Measurements from ENCODE around the gene NEFH. TPM values are rescaled to one million over a fixed set of nuclear protein-coding genes. Genes with fewer than 3 reads are reported as not detected.
A peak's percentile ranks its signal among the peaks of the same experiment; 100 is the strongest.

Gene NEFH
- total RNA-seq, 1 donor from 2014 or later = 2.9 TPM

DNA sequence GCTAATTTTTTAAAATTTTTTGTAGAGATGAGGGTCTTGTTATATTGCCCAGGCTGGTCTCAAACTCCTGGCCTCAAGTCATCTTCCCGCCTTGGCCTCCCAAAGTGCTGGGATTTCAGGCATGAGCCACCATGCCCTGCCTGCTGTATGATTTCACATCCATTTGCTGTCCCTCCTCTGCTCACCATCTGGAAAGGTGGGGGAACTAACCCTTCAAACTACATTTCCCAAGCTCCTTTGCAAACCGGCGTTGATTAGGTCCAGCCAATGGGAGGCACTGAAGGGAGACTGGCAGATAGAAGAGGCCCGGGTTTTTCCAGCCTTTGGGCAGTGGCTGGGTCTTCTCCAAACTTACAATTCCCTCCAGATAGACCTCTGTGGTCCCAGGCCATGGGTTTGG lies 22.3 kb upstream of the NEFH start:
- peak; percentile 19 for DNase-seq (ENCODE audit: low read depth, low spot score)
- no peak overlapping the region for H3K4me3 Mint-ChIP-seq
- no peaks in the 10 kb centered on the region for H3K9me3 Mint-ChIP-seq
- no peaks in the 10 kb centered on the region for H3K27me3 Mint-ChIP-seq (ENCODE audit: low read depth)
- no peak overlapping the region for H3K27ac Mint-ChIP-seq (ENCODE audit: unreplicated experiment)
- no peaks in the 10 kb centered on the region for H3K36me3 Mint-ChIP-seq (ENCODE audit: low read depth)
- TF ChIP-seq, protein P1, sequence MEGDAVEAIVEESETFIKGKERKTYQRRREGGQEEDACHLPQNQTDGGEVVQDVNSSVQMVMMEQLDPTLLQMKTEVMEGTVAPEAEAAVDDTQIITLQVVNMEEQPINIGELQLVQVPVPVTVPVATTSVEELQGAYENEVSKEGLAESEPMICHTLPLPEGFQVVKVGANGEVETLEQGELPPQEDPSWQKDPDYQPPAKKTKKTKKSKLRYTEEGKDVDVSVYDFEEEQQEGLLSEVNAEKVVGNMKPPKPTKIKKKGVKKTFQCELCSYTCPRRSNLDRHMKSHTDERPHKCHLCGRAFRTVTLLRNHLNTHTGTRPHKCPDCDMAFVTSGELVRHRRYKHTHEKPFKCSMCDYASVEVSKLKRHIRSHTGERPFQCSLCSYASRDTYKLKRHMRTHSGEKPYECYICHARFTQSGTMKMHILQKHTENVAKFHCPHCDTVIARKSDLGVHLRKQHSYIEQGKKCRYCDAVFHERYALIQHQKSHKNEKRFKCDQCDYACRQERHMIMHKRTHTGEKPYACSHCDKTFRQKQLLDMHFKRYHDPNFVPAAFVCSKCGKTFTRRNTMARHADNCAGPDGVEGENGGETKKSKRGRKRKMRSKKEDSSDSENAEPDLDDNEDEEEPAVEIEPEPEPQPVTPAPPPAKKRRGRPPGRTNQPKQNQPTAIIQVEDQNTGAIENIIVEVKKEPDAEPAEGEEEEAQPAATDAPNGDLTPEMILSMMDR (conservative IDR thresholded peaks at IDR 0.05) = no peak
- H3K4me1 Mint-ChIP-seq = peaks cover 16% of the 10 kb centered on the region

DNA sequence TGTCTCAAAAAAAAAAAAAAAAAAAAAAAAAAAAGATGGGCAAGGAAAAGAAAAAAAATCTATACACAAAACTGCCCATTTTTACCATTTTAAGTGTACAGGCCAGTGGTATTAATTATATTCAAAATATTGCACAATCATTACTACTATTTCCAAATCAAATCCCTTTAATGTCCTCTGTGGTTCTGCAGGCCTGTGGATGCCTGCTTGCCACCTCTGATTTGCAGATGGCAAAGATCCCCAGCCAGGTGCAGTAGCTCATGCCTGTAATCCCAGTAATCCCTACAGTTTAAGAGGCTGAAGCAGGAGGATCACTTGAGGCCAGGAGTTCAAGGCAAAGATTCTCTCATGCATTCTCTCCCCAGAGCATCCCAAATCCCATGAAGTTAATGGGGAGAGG lies 21.5 kb upstream of the NEFH start:
- TF ChIP-seq, protein P1 (conservative IDR thresholded peaks at IDR 0.05) = no peak
- peaks cover 16% of the 10 kb centered on the region for H3K4me1 Mint-ChIP-seq
- H3K27me3 Mint-ChIP-seq (ENCODE audit: low read depth) = no peaks in the 10 kb centered on the region
- H3K4me3 Mint-ChIP-seq = no peak overlapping the region
- DNase-seq (ENCODE audit: low read depth, low spot score) = no peak
- H3K9me3 Mint-ChIP-seq = no peaks in the 10 kb centered on the region
- no peaks in the 10 kb centered on the region for H3K36me3 Mint-ChIP-seq (ENCODE audit: low read depth)
- no peak overlapping the region for H3K27ac Mint-ChIP-seq (ENCODE audit: unreplicated experiment)

DNA sequence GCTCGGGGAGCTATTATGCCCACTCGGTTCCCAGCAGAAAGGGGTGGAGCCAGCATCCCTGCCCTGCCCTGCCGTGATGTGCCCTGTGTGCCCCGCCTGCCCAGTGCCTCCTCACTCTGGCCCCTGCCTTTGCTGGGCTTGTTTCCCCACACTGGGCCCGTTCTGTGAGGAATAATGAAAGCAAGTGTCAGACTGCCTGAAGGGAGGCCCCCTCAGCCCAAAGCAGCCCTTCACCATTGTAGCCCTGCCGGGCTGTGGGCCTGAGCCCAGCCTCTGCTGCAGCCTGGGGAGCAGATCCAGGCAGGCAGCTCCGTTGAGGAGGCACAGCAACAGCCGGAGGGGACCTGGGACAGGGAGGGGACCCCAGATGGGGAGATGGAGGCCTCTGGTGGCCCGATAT lies 20.2 kb upstream of the NEFH start:
- no peak for DNase-seq (ENCODE audit: low read depth, low spot score)
- no peaks in the 10 kb centered on the region for H3K36me3 Mint-ChIP-seq (ENCODE audit: low read depth)
- H3K27ac Mint-ChIP-seq (ENCODE audit: unreplicated experiment) = no peak overlapping the region
- H3K4me1 Mint-ChIP-seq = peaks cover 16% of the 10 kb centered on the region
- H3K4me3 Mint-ChIP-seq = no peak overlapping the region
- H3K27me3 Mint-ChIP-seq (ENCODE audit: low read depth) = no peaks in the 10 kb centered on the region
- H3K9me3 Mint-ChIP-seq = no peaks in the 10 kb centered on the region
- TF ChIP-seq, protein P1 (conservative IDR thresholded peaks at IDR 0.05) = no peak

DNA sequence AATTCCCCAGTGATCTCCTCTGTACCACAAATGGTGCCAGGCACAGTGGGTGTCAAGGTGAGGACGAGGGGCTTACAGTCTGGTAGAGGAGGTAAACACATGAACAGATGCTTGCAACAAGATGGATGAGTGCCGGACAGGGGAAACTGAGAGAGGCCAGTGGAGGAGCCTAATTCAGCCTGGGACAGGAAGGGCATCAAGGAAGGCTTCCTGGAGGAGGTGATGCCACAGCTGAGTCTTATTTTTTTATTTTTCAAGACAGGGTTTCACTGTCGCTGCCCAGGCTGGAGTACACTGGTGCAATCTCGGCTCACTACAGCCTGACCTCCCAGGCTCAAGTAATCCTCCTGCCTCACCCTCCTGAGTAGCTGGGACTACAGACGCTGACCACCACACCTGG lies 18.8 kb upstream of the NEFH start:
- peaks cover 12% of the 10 kb centered on the region for H3K4me1 Mint-ChIP-seq
- H3K4me3 Mint-ChIP-seq = no peak overlapping the region
- no peaks in the 10 kb centered on the region for H3K9me3 Mint-ChIP-seq
- H3K27me3 Mint-ChIP-seq (ENCODE audit: low read depth) = peaks cover 3% of the 10 kb centered on the region
- TF ChIP-seq, protein P1 (conservative IDR thresholded peaks at IDR 0.05) = no peak
- no peak for DNase-seq (ENCODE audit: low read depth, low spot score)
- no peaks in the 10 kb centered on the region for H3K36me3 Mint-ChIP-seq (ENCODE audit: low read depth)
- no peak overlapping the region for H3K27ac Mint-ChIP-seq (ENCODE audit: unreplicated experiment)

DNA sequence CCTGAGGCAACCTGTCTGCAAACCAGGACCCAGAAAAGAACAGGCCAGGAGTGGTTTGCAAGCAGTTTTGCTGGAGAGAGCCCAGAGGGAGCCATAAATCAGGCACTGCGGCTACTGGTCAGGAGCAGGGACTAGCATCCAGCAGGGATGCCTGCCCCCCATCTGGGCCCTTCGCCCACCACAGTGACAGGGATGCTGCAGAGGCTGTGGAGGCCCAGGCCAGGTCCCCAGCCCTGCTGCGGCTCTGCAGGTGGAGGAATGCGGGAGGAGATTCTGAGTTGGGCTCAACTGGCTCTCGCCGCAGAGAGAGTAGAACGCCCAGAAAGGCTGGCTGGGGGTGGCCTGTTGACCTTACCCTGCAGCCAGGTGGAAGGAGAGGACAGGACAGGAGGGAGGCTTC lies 16.4 kb upstream of the NEFH start:
- peak overlapping the region; percentile 43 for H3K27ac Mint-ChIP-seq (ENCODE audit: unreplicated experiment)
- no peaks in the 10 kb centered on the region for H3K4me1 Mint-ChIP-seq
- no peaks in the 10 kb centered on the region for H3K9me3 Mint-ChIP-seq
- peaks cover 22% of the 10 kb centered on the region for H3K27me3 Mint-ChIP-seq (ENCODE audit: low read depth)
- DNase-seq (ENCODE audit: low read depth, low spot score) = no peak
- H3K36me3 Mint-ChIP-seq (ENCODE audit: low read depth) = no peaks in the 10 kb centered on the region
- no peak overlapping the region for H3K4me3 Mint-ChIP-seq
- TF ChIP-seq, protein P1 (conservative IDR thresholded peaks at IDR 0.05) = no peak

DNA sequence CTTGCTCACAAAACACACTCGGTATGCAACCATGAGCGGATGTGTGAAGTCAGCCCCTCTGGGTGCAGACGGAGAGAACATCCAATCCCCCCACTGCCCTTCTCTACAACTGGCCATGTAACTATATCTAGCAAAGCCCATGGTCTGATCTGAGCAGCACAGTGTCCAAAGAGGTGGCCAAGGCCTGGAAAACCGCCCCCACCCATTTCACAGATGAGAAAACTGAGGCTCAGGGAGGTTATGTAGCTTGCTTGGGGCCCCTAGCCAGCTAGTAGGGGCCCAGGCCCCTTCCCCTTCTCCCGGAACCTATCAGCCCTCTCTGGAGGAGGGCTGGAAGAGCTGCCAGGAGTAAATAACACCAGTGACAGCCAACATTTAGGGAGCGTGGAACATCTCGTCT lies 15.4 kb upstream of the NEFH start:
- DNase-seq (ENCODE audit: low read depth, low spot score) = no peak
- Mint-ChIP-seq H3K27me3 (ENCODE audit: low read depth) (peaks cover 31% of the 10 kb centered on the region), H3K4me1 (no peaks in the 10 kb centered on the region), H3K27ac (ENCODE audit: unreplicated experiment) (no peak overlapping the region), H3K4me3 (no peak overlapping the region), H3K36me3 (ENCODE audit: low read depth) (no peaks in the 10 kb centered on the region), H3K9me3 (no peaks in the 10 kb centered on the region)
- TF ChIP-seq, protein P1 (conservative IDR thresholded peaks at IDR 0.05) = no peak

Measured in neural crest cell (in vitro differentiated cells).